ENCODE results near the gene NTM. TPM values are rescaled to one million over a fixed set of nuclear protein-coding genes. Genes with fewer than 3 reads are reported as not detected.
A peak's percentile ranks its signal among the peaks of the same experiment; 100 is the strongest.
"Not testable (repeated sequence)": the region's sequence is repeated elsewhere in the genome, so short reads cannot be mapped to it uniquely, and the experiment has no call there.

NTM gene
- total RNA-seq, 2 experiments from 2014 or later = not detected

DNA sequence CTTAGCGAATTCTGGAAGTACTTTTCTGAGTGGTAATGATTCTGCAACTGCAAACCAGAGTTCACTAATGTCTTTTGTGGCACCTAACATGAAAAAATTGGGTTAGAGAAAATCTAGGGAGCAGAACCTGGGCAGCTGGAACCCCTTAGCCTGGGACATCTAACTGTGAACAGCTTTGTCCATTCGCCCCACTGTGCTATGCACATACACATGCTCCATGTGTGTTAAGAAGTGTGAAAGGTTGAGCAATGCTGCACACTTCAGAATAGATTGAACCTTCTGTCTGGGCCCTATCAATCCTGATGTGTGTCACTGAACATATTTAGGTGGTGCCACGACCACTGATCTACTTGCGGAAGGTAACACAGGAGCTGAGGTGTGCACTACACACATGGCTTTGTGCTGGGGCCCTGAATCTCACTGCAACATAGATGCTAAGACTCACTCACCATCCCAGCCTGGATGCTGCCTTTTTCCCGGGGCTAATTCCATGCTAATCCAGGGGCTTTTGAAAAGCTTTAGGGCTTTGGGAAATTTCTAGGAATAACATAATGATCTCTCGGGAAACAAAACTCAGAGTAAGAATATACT lies 976.2 kb downstream of the NTM start:
- POLR2A ChIA-PET = interaction anchor here (2.4 kb wide), 1 partner anchor 11 kb away, joined by 12 read pairs; no protein-coding TSS in a partner anchor
- peaks cover 4% of the 10 kb centered on the region for H3K27me3 Mint-ChIP-seq

GRCh38 chr11:132347156-132348090 lies 977.0 kb downstream of the NTM start:
- ChIA-PET CTCF (interaction anchor here (1.3 kb wide), 1 partner anchor 9 kb away, joined by 4 read pairs; no protein-coding TSS in a partner anchor), POLR2A (interaction anchor here (2.4 kb wide), 1 partner anchor 11 kb away, joined by 12 read pairs; no protein-coding TSS in a partner anchor)
- Mint-ChIP-seq H3K36me3 (ENCODE audit: low read depth) (no peaks in the 10 kb centered on the region), H3K27me3 (peaks cover 4% of the 10 kb centered on the region), H3K9me3 (no peaks in the 10 kb centered on the region), H3K4me3 (no peak overlapping the region), H3K27ac (no peak overlapping the region), H3K4me1 (peaks cover 50% of the 10 kb centered on the region)
- peak; percentile 32 for DNase-seq

More for the DNA sequence above, 976.2 kb downstream of the NTM start:
- H3K9me3 Mint-ChIP-seq = no peaks in the 10 kb centered on the region
- no peak overlapping the region for H3K27ac Mint-ChIP-seq
- no peaks in the 10 kb centered on the region for H3K36me3 Mint-ChIP-seq (ENCODE audit: low read depth)
- H3K4me3 Mint-ChIP-seq = no peak overlapping the region
- CTCF ChIA-PET = interaction anchor here (1.3 kb wide), 1 partner anchor 9 kb away, joined by 4 read pairs; no protein-coding TSS in a partner anchor
- DNase-seq = no peak
- peaks cover 50% of the 10 kb centered on the region for H3K4me1 Mint-ChIP-seq

DNA sequence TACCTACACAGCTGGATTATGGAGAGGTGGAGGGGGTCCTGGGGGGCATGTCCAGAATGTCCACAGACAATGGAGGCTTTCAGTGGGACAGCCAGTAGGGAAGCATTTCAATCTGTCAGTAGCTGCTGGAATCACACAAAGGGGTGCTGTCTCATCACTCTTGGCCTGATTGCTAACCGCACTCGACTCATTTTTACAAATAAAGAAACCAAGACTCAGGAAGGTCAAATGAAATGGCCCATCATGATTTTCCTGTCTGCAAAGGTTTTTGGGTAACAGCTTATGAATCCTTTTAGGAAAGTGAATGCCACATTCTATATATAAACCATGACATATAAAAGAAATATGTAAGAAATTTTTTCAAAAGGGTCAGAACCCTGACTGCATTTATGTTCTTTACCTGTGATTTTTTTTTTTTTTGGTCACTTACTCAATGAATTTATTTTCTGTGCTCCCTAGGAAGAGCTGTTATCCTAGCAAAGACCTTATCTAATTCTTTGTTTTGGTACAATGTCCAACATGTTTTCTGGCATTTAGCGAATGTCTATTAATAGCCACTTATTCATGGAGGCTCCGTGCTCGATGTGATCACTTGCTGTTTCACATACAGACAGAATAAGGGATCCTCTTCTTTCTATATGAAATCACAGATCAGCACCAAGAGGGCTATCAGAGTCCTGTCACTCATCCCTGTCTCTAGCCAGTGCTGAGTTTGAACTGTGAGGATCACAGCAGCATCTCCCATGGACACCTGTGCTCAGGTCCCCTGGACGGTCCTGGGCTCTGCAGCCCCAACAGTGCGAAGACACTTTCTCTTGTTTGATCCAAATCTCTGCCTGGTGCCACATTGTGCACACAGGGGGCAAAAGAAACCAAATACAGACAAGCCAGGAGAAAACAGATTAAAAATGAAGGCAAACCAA lies 979.7 kb downstream of the NTM start:
- no peaks in the 10 kb centered on the region for H3K27me3 Mint-ChIP-seq
- POLR2A ChIA-PET = interaction anchor here (1.3 kb wide), 1 partner anchor 8 kb away, joined by 5 read pairs; no protein-coding TSS in a partner anchor
- no peaks in the 10 kb centered on the region for H3K9me3 Mint-ChIP-seq
- no peak overlapping the region for H3K4me3 Mint-ChIP-seq
- DNase-seq = no peak
- H3K36me3 Mint-ChIP-seq (ENCODE audit: low read depth) = no peaks in the 10 kb centered on the region
- peaks cover 36% of the 10 kb centered on the region for H3K4me1 Mint-ChIP-seq
- H3K27ac Mint-ChIP-seq = no peak overlapping the region
- CTCF ChIA-PET = interaction anchor here (0.7 kb wide), 1 partner anchor 195 kb away, joined by 3 read pairs; no protein-coding TSS in a partner anchor

- Mint-ChIP-seq H3K4me3 (no peak overlapping the region), H3K27ac (no peak overlapping the region), H3K27me3 (no peaks in the 10 kb centered on the region), H3K4me1 (peaks cover 34% of the 10 kb centered on the region), H3K9me3 (no peaks in the 10 kb centered on the region), H3K36me3 (ENCODE audit: low read depth) (no peaks in the 10 kb centered on the region)
- ChIA-PET CTCF (interaction anchor here (0.7 kb wide), 1 partner anchor 194 kb away, joined by 3 read pairs; no protein-coding TSS in a partner anchor), POLR2A (no interaction called here)
- DNase-seq = no peak
These were observed 980.6 kb downstream of the NTM start for GRCh38 chr11:132351050-132351449.

DNA sequence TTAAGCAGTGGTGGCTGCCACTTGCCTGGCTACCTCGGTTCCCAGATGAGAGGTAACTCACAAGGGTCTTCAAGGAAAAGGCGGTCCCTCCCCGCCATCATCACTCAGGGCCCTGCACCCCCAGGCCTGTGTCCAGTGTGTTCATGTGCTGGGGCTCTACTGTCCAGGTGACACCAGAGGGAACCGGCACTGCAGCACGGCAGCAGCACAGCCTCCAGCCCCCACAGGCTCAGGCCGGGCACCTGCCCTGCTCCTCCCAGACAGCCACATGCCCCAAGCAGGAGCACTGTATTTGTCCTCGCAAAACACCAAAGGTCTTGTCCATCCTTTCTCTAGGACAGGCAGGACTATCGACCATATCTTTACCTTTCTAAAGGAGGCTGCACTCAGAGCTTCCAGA lies 982.1 kb downstream of the NTM start:
- H3K27me3 Mint-ChIP-seq = no peaks in the 10 kb centered on the region
- H3K9me3 Mint-ChIP-seq = no peaks in the 10 kb centered on the region
- H3K4me3 Mint-ChIP-seq = no peak overlapping the region
- H3K4me1 Mint-ChIP-seq = peaks cover 33% of the 10 kb centered on the region
- H3K36me3 Mint-ChIP-seq (ENCODE audit: low read depth) = no peaks in the 10 kb centered on the region
- no peak overlapping the region for H3K27ac Mint-ChIP-seq
- no peak for DNase-seq
- POLR2A ChIA-PET = no interaction called here
- CTCF ChIA-PET = no interaction called here

DNA sequence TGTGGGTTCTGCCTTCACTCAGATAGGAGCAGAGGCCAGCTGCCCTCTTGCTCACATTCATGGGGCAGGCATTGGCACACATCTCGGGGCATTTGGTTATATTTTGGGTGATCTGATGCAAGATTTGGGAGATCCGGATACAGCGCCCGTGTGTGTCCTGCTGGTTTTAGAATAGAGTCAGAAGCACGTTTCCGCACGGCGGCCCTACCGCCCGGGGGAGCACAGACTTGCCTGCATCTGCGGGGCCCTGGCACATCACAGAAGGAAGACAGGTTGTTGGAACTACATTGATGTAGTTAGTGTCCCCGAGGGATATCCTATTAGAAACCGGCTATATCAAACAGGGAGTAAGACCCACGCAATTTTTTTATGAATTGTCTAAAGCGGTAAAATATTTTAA lies 982.8 kb downstream of the NTM start:
- CTCF ChIA-PET = no interaction called here
- no peak overlapping the region for H3K27ac Mint-ChIP-seq
- H3K4me1 Mint-ChIP-seq = peaks cover 33% of the 10 kb centered on the region
- no peaks in the 10 kb centered on the region for H3K9me3 Mint-ChIP-seq
- H3K27me3 Mint-ChIP-seq = no peaks in the 10 kb centered on the region
- no peak for DNase-seq
- POLR2A ChIA-PET = no interaction called here
- H3K4me3 Mint-ChIP-seq = no peak overlapping the region
- no peaks in the 10 kb centered on the region for H3K36me3 Mint-ChIP-seq (ENCODE audit: low read depth)

DNA sequence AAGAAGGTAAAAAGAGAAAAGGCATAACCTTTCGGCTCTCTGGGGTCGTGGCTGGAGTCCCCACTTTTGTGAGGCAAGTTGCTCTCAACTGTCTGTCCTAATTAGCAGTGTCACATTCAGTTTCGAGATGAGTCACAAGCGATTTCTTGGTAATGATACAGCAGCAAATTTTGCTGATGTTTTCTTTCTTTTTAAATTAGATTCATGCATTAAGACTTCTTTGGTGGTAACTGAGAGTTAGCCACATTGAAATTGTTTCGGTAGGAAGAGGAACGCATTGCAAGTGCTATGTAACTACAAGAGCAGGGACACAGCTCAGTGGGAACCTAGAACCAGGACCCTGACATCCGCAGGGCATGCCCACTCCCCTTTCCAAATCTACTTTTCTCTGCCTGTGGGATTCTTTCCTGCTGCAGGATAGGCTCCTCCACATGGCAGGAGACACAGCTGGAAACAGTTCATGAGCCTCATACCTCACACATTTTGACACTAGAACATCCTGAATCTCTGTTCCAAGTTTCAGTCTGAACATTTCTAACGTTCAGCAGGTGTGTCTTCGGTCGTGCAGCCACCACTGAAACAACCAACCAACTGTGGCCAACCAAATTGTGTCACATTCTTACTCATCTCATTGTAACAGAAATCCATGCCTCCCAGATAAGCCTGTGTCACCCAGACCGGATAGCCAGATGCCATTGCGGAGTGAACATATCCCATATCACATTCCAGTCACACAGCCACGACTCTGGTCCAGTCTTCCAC lies 987.6 kb downstream of the NTM start:
- peak overlapping the region; percentile 45 for H3K4me3 Mint-ChIP-seq
- no peaks in the 10 kb centered on the region for H3K27me3 Mint-ChIP-seq
- H3K4me1 Mint-ChIP-seq = peaks cover 45% of the 10 kb centered on the region

GRCh38 chr11:132358573-132358953 lies 988.1 kb downstream of the NTM start:
- peak overlapping the region; percentile 90 for H3K27ac Mint-ChIP-seq

More for the DNA sequence above, 987.6 kb downstream of the NTM start:
- peak overlapping the region; percentile 90 for H3K27ac Mint-ChIP-seq
- peak; percentile 43 for DNase-seq
- H3K36me3 Mint-ChIP-seq (ENCODE audit: low read depth) = peaks cover 4% of the 10 kb centered on the region
- ChIA-PET CTCF (no interaction called here), POLR2A (interaction anchor here (1.1 to 3.5 kb wide), 2 partner anchors 9 to 11 kb away, joined by 5 to 12 read pairs; no protein-coding TSS in a partner anchor)
- peaks cover 3% of the 10 kb centered on the region for H3K9me3 Mint-ChIP-seq

GRCh38 chr11:132361011-132361550 lies 990.7 kb downstream of the NTM start:
- peaks cover 6% of the 10 kb centered on the region for H3K27me3 Mint-ChIP-seq
- CTCF ChIA-PET = interaction anchor here (0.5 kb wide), 1 partner anchor 846 kb away, joined by 5 read pairs; no protein-coding TSS in a partner anchor
- peaks cover 43% of the 10 kb centered on the region for H3K4me1 Mint-ChIP-seq
- DNase-seq = no peak
- H3K9me3 Mint-ChIP-seq = peaks cover 9% of the 10 kb centered on the region
- no peak overlapping the region for H3K27ac Mint-ChIP-seq
- POLR2A ChIA-PET = no interaction called here
- peaks cover 4% of the 10 kb centered on the region for H3K36me3 Mint-ChIP-seq (ENCODE audit: low read depth)
- no peak overlapping the region for H3K4me3 Mint-ChIP-seq

More at GRCh38 chr11:132358573-132358953, 988.1 kb downstream of the NTM start:
- Mint-ChIP-seq H3K4me3 (peak overlapping the region; percentile 45), H3K9me3 (peaks cover 5% of the 10 kb centered on the region), H3K36me3 (ENCODE audit: low read depth) (peaks cover 4% of the 10 kb centered on the region), H3K27me3 (peaks cover 2% of the 10 kb centered on the region), H3K4me1 (peaks cover 45% of the 10 kb centered on the region)
- ChIA-PET POLR2A (interaction anchor here (1.1 to 3.5 kb wide), 2 partner anchors 9 to 11 kb away, joined by 5 to 12 read pairs; no protein-coding TSS in a partner anchor), CTCF (no interaction called here)
- DNase-seq = no peak

GRCh38 chr11:132365650-132366049 lies 995.2 kb downstream of the NTM start:
- CTCF ChIA-PET = no interaction called here
- peaks cover 16% of the 10 kb centered on the region for H3K4me1 Mint-ChIP-seq
- POLR2A ChIA-PET = no interaction called here

GRCh38 chr11:132367293-132367692 lies 996.9 kb downstream of the NTM start:
- Mint-ChIP-seq H3K4me3 (no peak overlapping the region), H3K27me3 (peaks cover 20% of the 10 kb centered on the region), H3K9me3 (peaks cover 9% of the 10 kb centered on the region), H3K27ac (no peak overlapping the region), H3K4me1 (peaks cover 12% of the 10 kb centered on the region), H3K36me3 (ENCODE audit: low read depth) (peaks cover 4% of the 10 kb centered on the region)
- ChIA-PET POLR2A (no interaction called here), CTCF (no interaction called here)
- no peak for DNase-seq

More at GRCh38 chr11:132365650-132366049, 995.2 kb downstream of the NTM start:
- Mint-ChIP-seq H3K27me3 (peaks cover 20% of the 10 kb centered on the region), H3K27ac (no peak overlapping the region), H3K36me3 (ENCODE audit: low read depth) (peaks cover 4% of the 10 kb centered on the region), H3K4me3 (no peak overlapping the region), H3K9me3 (peaks cover 9% of the 10 kb centered on the region)
- DNase-seq = no peak

- Mint-ChIP-seq H3K27me3 (peaks cover 14% of the 10 kb centered on the region), H3K4me1 (peaks cover 12% of the 10 kb centered on the region)
- H3K36me3 Mint-ChIP-seq (ENCODE audit: low read depth); CTCF ChIA-PET; DNase-seq; H3K4me3 Mint-ChIP-seq; H3K9me3 Mint-ChIP-seq; H3K27ac Mint-ChIP-seq; POLR2A ChIA-PET: not testable (repeated sequence)
These were observed 999.7 kb downstream of the NTM start for GRCh38 chr11:132370114-132370513.
